GM12878 (cell line): ENCODE measurements around the gene RAD9A.

ENCODE experiments used
- ATF3 ChIP-seq: IDR thresholded peaks from 2 replicates; pipeline ENCODE4 v1.6.1; 2011; ENCODE audit warnings: low read depth, mild to moderate bottlenecking, low read length, moderate library complexity, borderline replicate concordance; ENCODE audit errors: extremely low read depth
- CTCF ChIP-seq, 3 experiments: IDR thresholded peaks in 2 of 3; conservative IDR thresholded peaks in 1 of 3; 2 replicates each; pipeline ENCODE4 v1.5.1; 2011; ENCODE audit warnings: low read depth in 3 of 3, low read length in 3 of 3, mild to moderate bottlenecking in 3 of 3, control low read depth in 2 of 3, moderate library complexity in 2 of 3, inconsistent platforms in 1 of 3, mixed read lengths in 1 of 3; ENCODE audit not compliant: control insufficient read depth in 2 of 3, insufficient read depth in 1 of 3; ENCODE audit errors: extremely low read depth in 1 of 3
- HCFC1 ChIP-seq: fragments of 150-350 bp; IDR thresholded peaks from 2 replicates; pipeline ENCODE4 v1.6.1; 2014; ENCODE audit warnings: low read length
- JUND ChIP-seq: IDR thresholded peaks from 2 replicates; pipeline ENCODE4 v1.6.1; 2012; ENCODE audit warnings: low read depth, mild to moderate bottlenecking, low read length, improper control_type of control experiment, moderate library complexity
- MYC ChIP-seq: IDR thresholded peaks from 2 replicates; pipeline ENCODE4 v1.6.1; 2011; ENCODE audit warnings: mild to moderate bottlenecking, low read length, moderate library complexity, inconsistent platforms; ENCODE audit not compliant: insufficient read depth, insufficient replicate concordance, insufficient read length, severe bottlenecking
- REST ChIP-seq: IDR thresholded peaks from 2 replicates; pipeline ENCODE4 v1.6.1; 2012; ENCODE audit warnings: mild to moderate bottlenecking, low read depth, low read length
- YY1 ChIP-seq: IDR thresholded peaks from 2 replicates; pipeline ENCODE4 v1.6.1; 2011; ENCODE audit warnings: low read depth, mild to moderate bottlenecking, low read length

- TF ChIP-seq REST (no peak), YY1 (no peak), CTCF (IDR thresholded peaks at IDR 0.05 in 2 of 3, conservative IDR thresholded peaks at IDR 0.05 in 1 of 3; ENCODE audit: control insufficient read depth in 2 of 3, extremely low read depth in 1 of 3, insufficient read depth in 1 of 3, low read depth in 3 of 3, low read length in 3 of 3) (no peak), ATF3 (no peak), HCFC1 (no peak), MYC (no peak), JUND (no peak)
Measured at GRCh38 chr11:67409781-67410368, 18.1 kb downstream of the RAD9A start.
